Lower lobe of right lung (tissue), 2 donors: ENCODE results near the gene OR10J1. TPM values are rescaled to one million over a fixed set of nuclear protein-coding genes. Genes with fewer than 3 reads are reported as not detected.

Experiments
- ATAC-seq, 2 donors: fragments of 200-7000 bp; cut with Tn5 transposase; one replicate each; pipeline ENCODE4 v1.9.1; 2020 to 2022; ENCODE audit warnings: mild to moderate bottlenecking in 2 of 2, moderate library complexity in 2 of 2
- DNase-seq: peaks from one replicate; pipeline ENCODE4 v3.0.0-alpha.2; 2020
- H3K27ac ChIP-seq: fragments of 200-600 bp; one replicate; pipeline ENCODE4 v1.8.0; 2022
- H3K27me3 ChIP-seq: fragments of 200-600 bp; one replicate; pipeline ENCODE4 v1.8.0; 2022; ENCODE audit warnings: low read depth
- H3K36me3 ChIP-seq: fragments of 200-600 bp; one replicate; pipeline ENCODE4 v1.8.0; 2022; ENCODE audit warnings: mild to moderate bottlenecking
- H3K4me1 ChIP-seq: fragments of 200-600 bp; one replicate; pipeline ENCODE4 v1.8.0; 2022
- H3K4me3 ChIP-seq: fragments of 200-600 bp; one replicate; pipeline ENCODE4 v1.8.0; 2022; ENCODE audit warnings: mild to moderate bottlenecking
- H3K9me3 ChIP-seq: fragments of 200-600 bp; one replicate; pipeline ENCODE4 v1.8.0; 2022
- CTCF ChIP-seq: fragments of 200-600 bp; IDR thresholded peaks from one replicate; pipeline ENCODE4 v1.8.0; 2022; ENCODE audit warnings: antibody characterized with exemption, mild to moderate bottlenecking
- intact Hi-C: fragments of 100-400 bp; cut with DNase I; formaldehyde crosslinking; loops from one replicate; pipeline ENCODE4 v1.11.0; 2022
- total RNA-seq: library from RNA; stranded (reverse); fragmentation: NEBNext Ultra II Directional; extraction: Animal tissue kit (Norgen Biotek cat#: 25700); gene quantifications from one replicate; pipeline ENCODE4 v1.2.1, GENCODE V29; 2021
- donor health status: DM: no; HTN: yes; CAD: no; lungs with severe emphysema.

OR10J1 gene
- total RNA-seq, 1 donor from 2014 or later = not detected

GRCh38 chr1:159465191-159465603 is 25.7 kb downstream of the OR10J1 start:
- no peaks in the 10 kb centered on the region for H3K36me3 ChIP-seq
- no peak overlapping the region for H3K4me3 ChIP-seq
- ATAC-seq (no peak), DNase-seq (no peak)
- no peak overlapping the region for H3K27ac ChIP-seq
- H3K4me1 ChIP-seq = no peaks in the 10 kb centered on the region
- intact Hi-C loops = no loop called here
- TF ChIP-seq CTCF = no peak
- H3K9me3 ChIP-seq = no peaks in the 10 kb centered on the region
- H3K27me3 ChIP-seq = no peaks in the 10 kb centered on the region

- intact Hi-C loops = no loop called here
- TF ChIP-seq CTCF = no peak
- ATAC-seq = no peak
Measured at GRCh38 chr1:159468321-159468720, 28.8 kb downstream of the OR10J1 start.

GRCh38 chr1:159469921-159470533 is 30.5 kb downstream of the OR10J1 start:
- no peak for TF ChIP-seq CTCF
- intact Hi-C loops = no loop called here
- DNase-seq = no peak
- Histone ChIP-seq H3K9me3 (no peaks in the 10 kb centered on the region), H3K4me1 (no peaks in the 10 kb centered on the region), H3K4me3 (no peak overlapping the region), H3K27ac (no peak overlapping the region), H3K36me3 (no peaks in the 10 kb centered on the region), H3K27me3 (no peaks in the 10 kb centered on the region)
- no peak for ATAC-seq

More at GRCh38 chr1:159468321-159468720, 28.8 kb downstream of the OR10J1 start:
- Histone ChIP-seq H3K36me3 (no peaks in the 10 kb centered on the region), H3K4me1 (no peaks in the 10 kb centered on the region), H3K27ac (no peak overlapping the region), H3K9me3 (no peaks in the 10 kb centered on the region), H3K27me3 (no peaks in the 10 kb centered on the region), H3K4me3 (no peak overlapping the region)
- DNase-seq = no peak

- no peak for TF ChIP-seq CTCF
- H3K4me1 ChIP-seq = no peaks in the 10 kb centered on the region
- no peak overlapping the region for H3K4me3 ChIP-seq
- no peak overlapping the region for H3K27ac ChIP-seq
- no peaks in the 10 kb centered on the region for H3K36me3 ChIP-seq
- H3K27me3 ChIP-seq = no peaks in the 10 kb centered on the region
- DNase-seq = no peak
- no peak for ATAC-seq
- intact Hi-C loops = no loop called here
- H3K9me3 ChIP-seq = no peaks in the 10 kb centered on the region
Measured at GRCh38 chr1:159473335-159473734, 33.8 kb downstream of the OR10J1 start.

GRCh38 chr1:159474926-159475325 is 35.4 kb downstream of the OR10J1 start:
- Histone ChIP-seq H3K27me3 (no peaks in the 10 kb centered on the region), H3K27ac (no peak overlapping the region), H3K9me3 (no peaks in the 10 kb centered on the region), H3K4me3 (no peak overlapping the region), H3K36me3 (no peaks in the 10 kb centered on the region), H3K4me1 (no peaks in the 10 kb centered on the region)
- intact Hi-C loops = no loop called here
- TF ChIP-seq CTCF = no peak
- DNase-seq (no peak), ATAC-seq (no peak)

GRCh38 chr1:159483501-159483900 is 44.0 kb downstream of the OR10J1 start:
- DNase-seq (no peak), ATAC-seq (no peak)
- Histone ChIP-seq H3K27ac (no peak overlapping the region), H3K27me3 (no peaks in the 10 kb centered on the region), H3K4me3 (no peak overlapping the region), H3K9me3 (no peaks in the 10 kb centered on the region), H3K4me1 (no peaks in the 10 kb centered on the region), H3K36me3 (no peaks in the 10 kb centered on the region)
- intact Hi-C loops = no loop called here
- no peak for TF ChIP-seq CTCF
